GM18502 (cell line): Measurements from ENCODE around the gene BCAS3.

Experiments used
- ATAC-seq: cut with Tn5 transposase; IDR thresholded peaks from one replicate; pipeline ENCODE4 v1.9.1; 2021; ENCODE audit warnings: mild to moderate bottlenecking; ENCODE audit not compliant: unreplicated experiment, poor library complexity

Gene BCAS3

GRCh38 chr17:61383689-61384201 lies 706.1 kb downstream of the BCAS3 start:
- no peak for ATAC-seq

GRCh38 chr17:61384354-61384691 lies 706.7 kb downstream of the BCAS3 start:
- ATAC-seq: no peak

GRCh38 chr17:61384692-61385576 lies 707.3 kb downstream of the BCAS3 start:
- no peak for ATAC-seq

GRCh38 chr17:61385577-61386236 lies 708.1 kb downstream of the BCAS3 start:
- no peak for ATAC-seq

DNA sequence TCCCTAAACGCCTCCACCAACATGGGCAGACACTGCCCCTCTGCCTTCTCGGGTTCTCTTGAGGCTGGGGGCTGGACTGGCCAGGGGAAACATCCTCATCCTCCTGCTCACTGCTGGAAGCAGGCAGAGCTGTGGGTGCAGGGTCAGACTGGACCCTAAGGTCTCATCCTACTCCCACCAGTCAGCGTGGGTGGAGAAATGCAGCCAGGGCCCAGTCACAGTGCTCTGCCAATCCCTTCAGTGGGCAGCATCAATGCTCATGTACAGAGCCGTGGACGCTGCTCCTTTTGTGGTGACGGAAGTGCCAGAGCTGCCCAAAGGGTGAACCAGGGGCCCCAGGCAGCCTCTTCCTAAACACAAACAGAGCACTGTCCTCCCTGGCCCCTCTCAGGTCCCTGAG lies 708.6 kb downstream of the BCAS3 start:
- ATAC-seq: no peak

- no peak for ATAC-seq
Measured at GRCh38 chr17:61387011-61387410, 709.4 kb downstream of the BCAS3 start.

- no peak for ATAC-seq
Measured at GRCh38 chr17:61387511-61388305, 710.1 kb downstream of the BCAS3 start.

DNA sequence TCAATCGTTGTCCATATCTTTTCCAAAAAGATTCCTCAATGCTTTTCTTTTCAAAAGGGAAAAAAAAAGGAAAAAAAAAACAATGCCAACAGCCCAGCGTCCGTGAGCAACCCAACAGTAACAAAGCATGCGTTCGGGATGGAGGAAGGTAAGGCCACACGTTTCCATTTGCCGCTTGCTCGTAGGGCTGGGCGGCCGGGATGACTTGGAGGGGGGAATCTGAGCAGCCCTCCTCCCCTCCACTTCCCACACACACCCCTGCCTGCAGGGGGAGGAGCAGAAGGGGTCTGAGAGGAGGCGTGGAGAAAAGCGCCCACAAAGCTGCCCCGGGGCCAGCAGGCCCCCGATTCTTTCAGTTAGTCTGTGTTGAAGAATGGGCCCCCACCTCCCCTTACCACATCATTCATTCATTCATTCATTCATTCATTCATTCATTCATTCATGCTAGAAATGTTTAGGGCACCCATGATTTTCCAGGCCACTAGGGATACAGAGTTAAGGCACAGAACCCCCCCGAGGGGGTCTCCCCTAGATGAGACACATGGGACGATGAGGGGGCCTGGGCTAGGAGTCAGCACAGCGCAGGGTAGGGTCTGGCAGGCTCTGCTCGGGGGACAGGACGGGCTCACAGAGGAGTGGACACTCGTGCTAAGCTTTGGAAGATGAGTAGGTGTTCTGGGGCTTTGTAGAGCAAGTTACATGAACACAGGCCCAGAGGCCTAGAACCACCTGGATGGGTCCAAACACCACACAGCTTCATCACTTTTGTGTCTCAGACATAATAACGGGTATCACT lies 711.1 kb downstream of the BCAS3 start:
- ATAC-seq: no peak

- no peak for ATAC-seq
Measured at GRCh38 chr17:61389670-61390478, 712.2 kb downstream of the BCAS3 start.

DNA sequence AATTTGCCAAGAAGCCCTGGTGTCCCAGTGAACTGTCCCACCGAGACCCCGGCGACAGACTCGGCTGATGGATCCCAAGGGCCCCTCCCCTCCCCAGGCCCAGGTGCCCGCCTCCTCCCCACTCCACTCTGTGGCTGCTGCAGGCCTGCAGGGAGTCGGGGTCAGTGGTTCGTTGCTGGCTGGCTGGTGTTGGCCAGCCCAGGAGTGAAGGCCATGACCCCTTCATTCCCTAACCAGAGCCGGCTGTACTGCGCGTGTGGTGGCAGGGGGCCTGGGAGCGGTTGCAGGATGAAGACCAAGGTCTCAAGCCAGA lies 712.8 kb downstream of the BCAS3 start:
- ATAC-seq: no peak

DNA sequence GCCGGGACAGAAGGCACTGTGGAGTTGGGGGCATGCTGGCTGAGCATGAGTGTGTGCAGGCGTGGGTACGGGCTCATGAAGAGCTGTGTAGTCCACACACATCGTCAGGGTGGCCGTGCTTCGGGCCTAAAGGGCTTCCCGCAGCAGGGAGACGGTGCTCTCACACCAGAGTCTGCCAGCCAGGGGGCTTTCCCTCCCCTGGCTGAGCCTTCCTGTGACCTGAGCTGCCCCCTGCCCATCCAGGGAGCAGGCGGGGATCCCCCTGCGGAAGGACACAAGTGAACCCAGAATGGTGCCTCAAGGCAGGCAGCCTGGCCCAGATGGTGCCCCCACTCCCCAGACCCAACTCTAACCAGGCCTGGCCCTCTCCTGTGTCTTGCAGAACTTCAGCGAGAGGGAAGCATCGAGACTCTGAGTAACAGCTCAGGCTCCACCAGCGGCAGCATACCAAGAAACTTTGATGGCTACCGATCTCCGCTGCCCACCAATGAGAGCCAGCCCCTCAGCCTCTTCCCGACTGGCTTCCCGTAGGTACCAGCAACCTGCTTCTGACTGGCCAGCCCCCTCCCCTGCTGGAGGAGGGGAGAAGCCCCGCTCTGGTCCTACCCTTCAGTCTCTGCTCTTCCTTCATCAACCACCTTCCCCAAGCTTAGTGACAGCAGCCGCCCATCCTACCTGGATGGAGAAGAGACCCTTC lies 714.1 kb downstream of the BCAS3 start:
- ATAC-seq: no peak

- ATAC-seq: no peak
Measured at GRCh38 chr17:61392679-61393078, 715.0 kb downstream of the BCAS3 start.

DNA sequence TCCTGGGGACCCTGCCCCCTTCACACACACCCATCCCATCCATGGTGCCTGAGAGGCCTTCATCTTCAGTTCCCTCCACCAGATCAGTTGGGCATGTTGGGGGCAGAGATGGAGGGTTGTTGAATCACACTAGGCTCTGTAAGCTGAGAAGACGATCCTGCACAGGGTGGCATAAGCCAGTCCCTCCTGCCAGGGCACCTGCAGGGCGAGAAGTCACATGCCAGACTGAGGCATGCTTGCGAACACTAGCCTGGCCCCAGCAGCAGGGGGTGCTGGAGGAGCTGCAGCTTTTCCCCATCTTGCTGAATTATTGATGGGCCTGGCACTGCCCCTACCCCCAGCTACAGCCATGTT lies 715.9 kb downstream of the BCAS3 start:
- ATAC-seq: no peak

DNA sequence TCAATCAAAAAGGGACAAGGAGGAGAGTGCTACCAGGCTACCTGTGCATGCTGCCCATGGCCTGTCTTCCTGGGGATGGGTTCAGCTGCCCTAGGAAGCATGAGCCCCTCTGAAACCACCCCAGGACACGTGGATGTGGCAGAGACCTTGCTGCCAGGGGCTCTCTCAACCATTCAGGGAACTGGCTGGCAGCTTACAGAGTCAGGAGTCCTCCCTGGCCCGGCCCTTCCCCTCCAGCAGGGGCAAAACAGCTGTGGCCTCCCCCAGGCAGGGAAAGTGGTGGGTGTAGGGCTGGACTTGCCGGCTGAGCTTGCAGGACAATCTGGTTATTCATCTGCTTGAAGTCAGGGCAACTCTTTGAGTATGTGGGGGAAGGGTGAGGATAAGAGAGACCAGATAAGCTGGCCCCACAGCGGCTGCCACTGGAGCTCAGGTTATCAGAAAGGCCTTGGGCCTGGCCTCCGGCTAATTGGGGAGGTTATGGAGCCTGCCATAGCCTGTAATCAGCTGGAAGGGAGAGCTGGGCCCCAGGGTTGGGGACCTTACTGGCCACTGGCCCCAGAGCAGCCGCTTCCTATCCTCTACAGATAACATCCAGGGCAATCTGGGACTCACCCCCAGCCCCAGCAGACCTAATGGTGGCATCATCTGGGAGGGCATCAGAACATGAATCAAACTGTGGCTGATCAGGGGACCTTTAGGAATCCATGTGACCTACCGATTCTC lies 716.4 kb downstream of the BCAS3 start:
- ATAC-seq: no peak

- no peak for ATAC-seq
Measured at GRCh38 chr17:61394630-61395408, 717.2 kb downstream of the BCAS3 start.

- no peak for ATAC-seq
Measured at GRCh38 chr17:61395409-61395982, 717.8 kb downstream of the BCAS3 start.

DNA sequence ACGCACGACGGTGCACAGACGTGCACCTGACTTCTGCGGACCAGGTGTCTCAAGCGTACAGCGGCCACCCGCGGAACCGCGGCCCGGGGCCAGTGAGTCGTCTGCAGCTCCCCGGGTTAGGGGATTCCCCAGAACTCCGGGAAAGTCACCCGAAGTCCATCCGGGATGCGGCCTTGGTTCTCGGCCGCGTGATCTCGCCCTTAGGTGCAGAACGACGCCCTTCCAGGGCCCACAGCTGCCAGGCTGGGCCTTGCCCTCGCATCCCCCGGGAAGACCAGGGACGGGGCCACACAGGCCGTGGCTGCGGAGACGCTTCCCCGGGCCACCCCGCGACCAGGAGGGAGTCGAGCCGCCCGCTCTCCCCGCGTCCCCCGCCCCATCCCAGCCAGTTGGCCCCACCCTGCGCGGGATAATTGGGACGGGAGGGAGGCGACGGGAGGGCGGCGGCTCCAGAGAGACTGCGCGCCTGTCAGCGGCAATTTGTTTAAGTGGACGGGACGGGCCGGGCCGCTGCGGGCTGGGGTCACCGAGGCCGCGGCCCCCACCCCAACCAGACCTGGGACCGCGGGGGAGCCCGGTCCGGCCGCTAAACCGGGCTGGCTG lies 718.4 kb downstream of the BCAS3 start:
- ATAC-seq: no peak
